ENCODE results near the gene ITPA. TPM values are rescaled to one million over a fixed set of nuclear protein-coding genes. Genes with fewer than 3 reads are reported as not detected.
A peak's percentile ranks its signal among the peaks of the same experiment; 100 is the strongest.

ITPA gene
- total RNA-seq, 1 donor, result 26.2 TPM

DNA sequence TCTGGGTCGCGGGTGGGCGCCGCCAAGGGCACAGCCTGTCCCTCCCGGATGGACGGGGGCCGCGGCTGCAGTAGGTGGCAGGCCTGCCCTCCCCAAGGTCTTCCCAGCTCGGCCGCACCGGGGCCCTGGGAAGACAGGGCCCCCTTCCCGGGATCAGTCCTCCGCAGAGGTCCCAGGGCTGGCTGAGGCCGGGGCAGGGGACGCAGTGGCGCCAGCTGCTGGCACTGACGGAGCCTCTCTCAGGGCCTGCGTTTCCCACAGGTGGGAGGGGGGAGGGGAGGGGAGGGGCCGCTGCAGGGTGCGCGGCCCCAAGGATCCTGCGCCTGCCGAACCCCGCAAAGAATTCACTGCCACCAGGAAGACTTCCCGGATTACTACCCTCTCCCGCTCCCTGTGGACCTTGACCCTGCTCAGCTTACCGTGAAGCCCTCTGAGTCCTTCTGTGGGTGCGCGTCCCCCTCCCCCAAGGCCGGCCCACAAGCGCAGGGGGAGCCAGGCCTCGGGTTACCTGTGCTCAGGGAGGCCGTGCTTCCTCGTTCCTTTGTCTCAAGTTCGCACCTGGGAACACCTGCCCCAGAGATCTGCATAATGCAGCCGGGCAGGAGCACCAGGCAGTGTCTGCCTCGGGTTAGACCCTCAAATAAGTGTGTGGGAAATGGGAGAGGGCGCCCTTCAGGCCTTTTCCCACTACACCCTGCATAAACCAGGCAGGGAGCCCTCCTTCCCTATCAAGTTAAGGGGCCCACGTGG lies 41.0 kb upstream of the ITPA start:
- no peak for DNase-seq (ENCODE audit: low read depth)
- TF ChIP-seq, protein P1, sequence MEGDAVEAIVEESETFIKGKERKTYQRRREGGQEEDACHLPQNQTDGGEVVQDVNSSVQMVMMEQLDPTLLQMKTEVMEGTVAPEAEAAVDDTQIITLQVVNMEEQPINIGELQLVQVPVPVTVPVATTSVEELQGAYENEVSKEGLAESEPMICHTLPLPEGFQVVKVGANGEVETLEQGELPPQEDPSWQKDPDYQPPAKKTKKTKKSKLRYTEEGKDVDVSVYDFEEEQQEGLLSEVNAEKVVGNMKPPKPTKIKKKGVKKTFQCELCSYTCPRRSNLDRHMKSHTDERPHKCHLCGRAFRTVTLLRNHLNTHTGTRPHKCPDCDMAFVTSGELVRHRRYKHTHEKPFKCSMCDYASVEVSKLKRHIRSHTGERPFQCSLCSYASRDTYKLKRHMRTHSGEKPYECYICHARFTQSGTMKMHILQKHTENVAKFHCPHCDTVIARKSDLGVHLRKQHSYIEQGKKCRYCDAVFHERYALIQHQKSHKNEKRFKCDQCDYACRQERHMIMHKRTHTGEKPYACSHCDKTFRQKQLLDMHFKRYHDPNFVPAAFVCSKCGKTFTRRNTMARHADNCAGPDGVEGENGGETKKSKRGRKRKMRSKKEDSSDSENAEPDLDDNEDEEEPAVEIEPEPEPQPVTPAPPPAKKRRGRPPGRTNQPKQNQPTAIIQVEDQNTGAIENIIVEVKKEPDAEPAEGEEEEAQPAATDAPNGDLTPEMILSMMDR (IDR thresholded peaks at IDR 0.05; ENCODE audit: insufficient read depth, low read length), result no peak
- no peak overlapping the region for H3K4me3 ChIP-seq (ENCODE audit: low read depth, low read length)

DNA sequence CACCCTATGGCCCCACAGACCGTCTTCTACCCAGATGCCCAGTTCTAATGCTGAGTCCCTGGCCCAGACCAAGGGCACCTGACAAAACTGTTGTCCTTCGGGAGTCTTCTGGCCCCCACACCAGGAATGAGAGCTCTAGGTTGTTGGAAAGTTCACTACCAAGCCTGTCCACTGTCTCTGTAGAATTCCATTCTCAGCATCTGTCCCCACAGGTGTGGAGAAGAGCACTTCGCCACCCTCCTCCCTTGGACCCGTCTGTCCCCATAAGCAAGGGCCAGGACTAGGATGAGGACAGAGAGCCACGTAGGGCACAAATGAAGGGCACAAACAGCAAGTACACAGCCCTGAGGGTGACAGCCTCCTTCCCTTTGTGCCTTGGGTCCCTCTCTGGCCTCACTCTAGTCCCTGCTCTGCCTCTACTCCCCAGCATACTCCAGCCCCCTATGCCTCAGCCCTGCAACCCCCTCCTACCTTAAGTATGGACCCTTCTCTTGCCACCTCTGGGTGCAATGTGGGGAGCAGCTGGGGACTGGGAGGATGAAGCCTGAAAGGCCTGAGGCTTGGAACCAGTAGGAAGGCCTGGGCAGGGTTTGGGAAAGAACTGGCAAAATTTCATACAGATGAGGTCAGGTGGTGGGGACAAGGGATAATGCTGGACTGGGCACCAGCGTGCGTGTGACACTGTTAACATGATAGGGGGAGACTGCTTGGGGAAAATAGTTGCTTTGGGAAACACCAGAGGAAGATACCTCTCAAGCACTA lies 40.3 kb upstream of the ITPA start:
- TF ChIP-seq, protein P1 (IDR thresholded peaks at IDR 0.05; ENCODE audit: insufficient read depth, low read length), result no peak
- DNase-seq (ENCODE audit: low read depth), result no peak
- no peak overlapping the region for H3K4me3 ChIP-seq (ENCODE audit: low read depth, low read length)

DNA sequence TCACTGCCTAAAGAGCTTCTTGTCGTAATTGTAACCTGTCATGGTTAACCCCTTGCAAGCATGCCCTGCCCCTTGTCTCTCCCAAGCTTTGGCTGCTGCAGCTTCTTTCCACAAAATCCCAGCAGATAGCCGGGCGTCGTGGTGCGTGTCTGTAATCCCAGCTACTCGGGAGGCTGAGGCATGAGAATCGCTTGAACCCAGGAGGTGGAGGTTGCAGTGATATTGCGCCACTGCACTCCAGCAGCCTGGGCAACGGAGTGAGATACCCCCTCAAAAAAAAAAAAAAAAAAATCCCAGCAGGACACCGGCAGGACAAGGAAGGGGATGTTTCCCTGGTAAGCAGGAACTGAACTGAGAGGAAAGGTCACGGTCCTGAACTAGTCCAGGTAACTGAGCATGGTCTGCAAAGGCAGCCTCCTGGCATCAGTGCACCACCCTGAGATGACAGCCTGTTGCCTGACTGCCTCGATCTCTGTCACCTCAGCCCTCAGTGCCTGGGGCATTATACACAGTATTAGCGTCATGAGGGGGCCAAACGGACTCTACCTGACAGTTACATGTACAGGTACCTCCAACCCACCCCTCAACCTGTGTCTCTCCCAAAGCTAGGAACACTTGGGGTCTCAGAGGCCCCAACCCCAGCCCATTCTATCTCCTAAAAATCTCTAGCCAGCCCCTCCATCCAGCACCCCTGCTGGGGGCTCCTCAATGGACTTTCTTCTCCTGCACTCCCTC lies 37.7 kb upstream of the ITPA start:
- DNase-seq (ENCODE audit: low read depth), result no peak
- TF ChIP-seq, protein P1 (IDR thresholded peaks at IDR 0.05; ENCODE audit: insufficient read depth, low read length), result no peak
- H3K4me3 ChIP-seq (ENCODE audit: low read depth, low read length), result no peak overlapping the region

DNA sequence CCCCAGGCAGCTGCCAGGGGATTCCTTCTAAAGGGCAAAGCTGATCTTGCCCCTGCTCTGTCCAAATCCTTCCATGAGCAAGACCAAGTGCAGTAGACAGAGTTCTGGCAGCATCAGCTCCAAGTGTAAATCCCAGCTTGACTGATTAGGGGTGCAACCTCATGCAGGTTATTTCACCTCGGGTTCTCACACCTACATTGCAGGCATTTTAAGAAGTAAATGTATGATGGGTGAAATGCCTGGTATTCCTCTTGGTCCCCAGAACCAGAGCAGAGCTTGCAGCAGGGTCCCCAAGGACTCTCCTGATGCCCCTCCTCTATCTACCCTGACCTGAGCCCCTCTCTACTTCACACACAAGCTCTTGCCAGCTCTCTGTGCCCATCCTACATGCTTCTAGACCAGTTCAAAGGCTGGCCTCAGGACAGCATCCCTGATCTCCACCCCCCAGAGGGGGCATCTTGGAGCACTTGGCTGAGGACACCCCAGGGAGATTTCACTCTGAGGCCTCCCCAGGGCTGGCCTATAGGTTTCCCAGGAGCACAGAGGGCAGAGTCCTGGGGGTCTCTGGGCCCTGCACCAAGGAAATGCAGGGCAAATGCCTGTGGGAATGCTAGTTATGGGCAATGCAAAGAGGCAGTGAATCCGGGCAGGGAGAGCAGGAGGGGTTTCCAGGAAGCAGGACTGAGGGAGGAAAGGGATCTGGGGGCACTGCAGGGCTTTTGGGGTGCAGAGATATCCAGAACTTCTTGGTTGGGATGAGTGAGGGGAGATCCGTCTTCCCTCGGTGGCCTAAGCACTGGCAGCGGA lies 37.0 kb upstream of the ITPA start:
- H3K4me3 ChIP-seq (ENCODE audit: low read depth, low read length), result peak overlapping the region; percentile 85
- no peak for DNase-seq (ENCODE audit: low read depth)
- TF ChIP-seq, protein P1 (IDR thresholded peaks at IDR 0.05; ENCODE audit: insufficient read depth, low read length), result no peak

DNA sequence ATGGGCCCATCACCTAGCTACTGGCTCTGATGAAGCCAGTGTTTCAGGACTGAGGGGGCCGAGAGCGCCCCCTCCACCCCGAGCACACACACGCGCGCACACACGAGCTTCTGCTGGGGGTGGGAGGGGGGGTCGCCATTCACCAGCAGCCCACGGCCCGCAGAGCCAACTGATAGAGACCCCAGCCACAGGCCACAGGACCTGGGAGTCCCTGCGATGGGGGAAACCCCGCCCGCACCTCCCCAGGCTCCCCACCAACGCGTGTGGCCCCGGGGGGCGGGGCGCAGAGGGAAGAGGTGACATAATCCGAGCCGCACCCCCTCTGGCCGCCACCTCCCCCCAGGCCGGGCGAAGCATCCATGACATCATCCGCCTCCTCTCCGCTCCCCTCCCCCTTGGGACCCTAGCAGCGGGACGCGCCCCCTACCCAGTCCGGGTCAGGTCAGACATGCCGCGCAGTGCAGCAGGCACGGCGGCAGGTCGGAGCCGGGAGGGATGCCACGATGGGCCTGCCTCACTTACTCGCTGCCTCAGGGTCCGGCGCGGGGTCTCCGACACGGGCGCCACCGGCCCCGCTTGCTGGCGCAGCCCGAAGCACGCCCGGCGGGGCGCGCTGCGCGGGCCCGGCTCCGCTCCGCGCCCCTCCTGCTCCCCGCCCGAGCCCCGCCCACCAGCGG lies 36.2 kb upstream of the ITPA start, which contains the start of gene LZTS3:
TSS of gene LZTS3 (minus strand) at position 617 of the 677 bp plus-strand sequence. CDS start 6,386 bp downstream, outside the sequence.
- TF ChIP-seq, protein P1 (IDR thresholded peaks at IDR 0.05; ENCODE audit: insufficient read depth, low read length), result no peak
- H3K4me3 ChIP-seq (ENCODE audit: low read depth, low read length), result peak within 1 kb of the TSS; percentile 88
- peak; percentile 22 for DNase-seq (ENCODE audit: low read depth)
